Neural progenitor cell (in vitro differentiated cells): ENCODE results near the gene TMEM184A.

Experiments
- CTCF ChIP-seq: fragments of 200-600 bp; sonication (generic); IDR thresholded peaks from 2 replicates; pipeline ENCODE4 v1.5.1; 2017; ENCODE audit warnings: antibody characterized with exemption, mild to moderate bottlenecking
- EZH2 ChIP-seq: fragments of 200-600 bp; sonication (generic); IDR thresholded peaks from 2 replicates; pipeline ENCODE4 v1.6.1; 2017; ENCODE audit warnings: antibody characterized with exemption, mild to moderate bottlenecking, moderate library complexity
- EZH2phosphoT487 ChIP-seq: fragments of 200-600 bp; sonication (generic); IDR thresholded peaks from 2 replicates; pipeline ENCODE4 v1.6.1; 2017; ENCODE audit warnings: antibody characterized with exemption

- TF ChIP-seq CTCF (no peak), EZH2 (no peak), EZH2phosphoT487 (no peak)
These were observed 32.2 kb downstream of the TMEM184A start for GRCh38 chr7:1523844-1524243.
